CD14-positive monocyte (primary cell): ENCODE measurements around the gene ANO7. TPM values are rescaled to one million over a fixed set of nuclear protein-coding genes. Genes with fewer than 3 reads are reported as not detected.

Experiments used
- DNase-seq, 3 donors: peaks; one replicate each; pipeline ENCODE4 v3.0.0-alpha.2; 2011 to 2022
- H2AFZ ChIP-seq: 2 replicates; pipeline ENCODE4 v1.6.0; 2012; ENCODE audit warnings: mild to moderate bottlenecking, low read depth, low read length, inconsistent platforms; ENCODE audit not compliant: insufficient read depth, poor library complexity, severe bottlenecking
- H3K27ac ChIP-seq, 2 donors: 1 replicate in 1 of 2; 2 replicates in 1 of 2; pipeline ENCODE4 v1.5.1; 2012 to 2013; ENCODE audit warnings: low read length in 2 of 2, control low read depth in 1 of 2, inconsistent platforms in 1 of 2, low read depth in 1 of 2, mild to moderate bottlenecking in 1 of 2
- H3K27me3 ChIP-seq, 2 donors: one replicate each; pipeline versions ENCODE4 v1.6.0 to v1.6.1; 2011 to 2013; ENCODE audit warnings: low read length in 2 of 2; ENCODE audit not compliant: control insufficient read depth in 2 of 2, insufficient read depth in 2 of 2
- H3K36me3 ChIP-seq, 2 donors: replicated peaks in 1 of 2; 1 replicate in 1 of 2; 2 replicates in 1 of 2; pipeline versions ENCODE4 v1.5.1 to v1.6.1; 2012 to 2013; ENCODE audit warnings: low read length in 2 of 2, control low read depth in 1 of 2, inconsistent platforms in 1 of 2, mild to moderate bottlenecking in 1 of 2; ENCODE audit not compliant: insufficient read depth in 2 of 2, control insufficient read depth in 1 of 2
- H3K4me1 ChIP-seq, 2 donors: 1 replicate in 1 of 2; 2 replicates in 1 of 2; pipeline versions ENCODE4 v1.5.1 to v1.6.1; 2012 to 2013; ENCODE audit warnings: low read length in 2 of 2, control low read depth in 1 of 2, inconsistent platforms in 1 of 2, mild to moderate bottlenecking in 1 of 2, moderate library complexity in 1 of 2; ENCODE audit not compliant: insufficient read depth in 2 of 2, control insufficient read depth in 1 of 2
- H3K4me2 ChIP-seq: replicated peaks from 2 replicates; pipeline ENCODE3; 2012; ENCODE audit warnings: low read length, moderate library complexity, mild to moderate bottlenecking; ENCODE audit not compliant: poor library complexity, severe bottlenecking; ENCODE audit errors: extremely low read depth
- H3K4me3 ChIP-seq, 3 experiments: fragments of 200-600 bp in 1 of 3; sonication (generic) in 1 of 3; replicated peaks in 1 of 3; 1 replicate in 2 of 3; 2 replicates in 1 of 3; pipeline ENCODE4 v1.5.1; 2011 to 2013; ENCODE audit warnings: low read length in 3 of 3, mild to moderate bottlenecking in 3 of 3, control low read depth in 2 of 3, low read depth in 2 of 3, inconsistent platforms in 1 of 3, moderate library complexity in 1 of 3
- H3K79me2 ChIP-seq: 2 replicates; pipeline ENCODE4 v1.6.0; 2012; ENCODE audit warnings: mild to moderate bottlenecking, control low read depth, inconsistent platforms, low read length, moderate library complexity; ENCODE audit not compliant: insufficient read depth
- H3K9ac ChIP-seq: 2 replicates; pipeline ENCODE4 v1.6.0; 2017; ENCODE audit warnings: low read length, mild to moderate bottlenecking; ENCODE audit not compliant: insufficient read depth, poor library complexity, severe bottlenecking
- H3K9me3 ChIP-seq, 2 donors: replicated peaks in 1 of 2; 1 replicate in 1 of 2; 2 replicates in 1 of 2; pipeline versions ENCODE4 v1.5.1 to v1.6.1; 2012 to 2013; ENCODE audit warnings: low read length in 2 of 2, control low read depth in 1 of 2; ENCODE audit not compliant: control insufficient read depth in 1 of 2, insufficient read depth in 1 of 2
- H4K20me1 ChIP-seq: 2 replicates; pipeline ENCODE4 v1.6.0; 2012; ENCODE audit warnings: mild to moderate bottlenecking, low read length, control low read depth, moderate library complexity; ENCODE audit not compliant: insufficient read depth
- H3K27ac Mint-ChIP-seq, 7 donors: one replicate each; pipeline ENCODE4 v1.8.0; 2020; ENCODE audit warnings: mild to moderate bottlenecking in 7 of 7, mixed read lengths in 7 of 7, moderate library complexity in 6 of 7, inconsistent platforms in 2 of 7
- H3K27me3 Mint-ChIP-seq, 3 donors: one replicate each; pipeline ENCODE4 v1.8.0; 2021 to 2022; ENCODE audit warnings: low read depth in 3 of 3, mild to moderate bottlenecking in 3 of 3, mixed read lengths in 3 of 3, moderate library complexity in 3 of 3, inconsistent platforms in 1 of 3
- H3K36me3 Mint-ChIP-seq, 2 donors: one replicate each; pipeline ENCODE4 v1.8.0; 2020; ENCODE audit warnings: mixed read lengths in 2 of 2, inconsistent platforms in 1 of 2, mild to moderate bottlenecking in 1 of 2
- H3K4me1 Mint-ChIP-seq: one replicate; pipeline ENCODE4 v1.8.0; 2020; ENCODE audit warnings: mild to moderate bottlenecking, mixed read lengths
- H3K4me3 Mint-ChIP-seq, 2 donors: one replicate each; pipeline ENCODE4 v1.8.0; 2020; ENCODE audit warnings: mild to moderate bottlenecking in 2 of 2, mixed read lengths in 2 of 2, moderate library complexity in 1 of 2
- H3K9me3 Mint-ChIP-seq, 7 donors: one replicate each; pipeline ENCODE4 v1.8.0; 2020 to 2022; ENCODE audit warnings: mixed read lengths in 7 of 7, mild to moderate bottlenecking in 6 of 7, moderate library complexity in 6 of 7, inconsistent platforms in 2 of 7
- CTCF ChIP-seq: fragments of 200-600 bp; IDR thresholded peaks from one replicate; pipeline ENCODE4 v1.8.0; 2022; ENCODE audit warnings: antibody characterized with exemption, mild to moderate bottlenecking
- WGBS: methylation state at CpG from one replicate; pipeline ENCODE4 v1.1.5; 2013; ENCODE audit warnings: missing lambda C conversion rate; ENCODE audit not compliant: insufficient coverage; 5-methylcytosine and 5-hydroxymethylcytosine counted together
- intact Hi-C, 2 donors: fragments of 100-400 bp; cut with micrococcal nuclease; formaldehyde crosslinking; loops; one replicate each; pipeline versions ENCODE4 v1.15.0 to v1.15.1; 2023
- polyA plus RNA-seq, 3 donors: library from polyadenylated mRNA; depleted of rRNA in 1 of 3; unstranded in 2 of 3; stranded (reverse) in 1 of 3; fragments of 300-500 nt in 2 of 3; fragments of >200 nt in 1 of 3; fragmentation: Illumina TruSeq in 2 of 3; gene quantifications; 1 replicate in 2 of 3; 2 replicates in 1 of 3; pipeline ENCODE4 v1.2.3, GENCODE V29; 2012 to 2021

The ANO7 gene
- polyA plus RNA-seq, 3 donors, result 0.03 TPM; not detected in 2

- intact Hi-C loops, result no loop called here
- Histone ChIP-seq H2AFZ (no peak overlapping the region), H3K36me3 (no peaks in the 10 kb centered on the region), H3K79me2 (no peaks in the 10 kb centered on the region), H3K4me1 (peaks cover 3 to 8% of the 10 kb centered on the region in 2 donors), H3K4me3 (no peak overlapping the region), H3K9ac (no peak overlapping the region), H4K20me1 (no peaks in the 10 kb centered on the region), H3K27me3 (no peaks in the 10 kb centered on the region), H3K9me3 (no peaks in the 10 kb centered on the region), H3K27ac (no peak overlapping the region), H3K4me2 (no peak overlapping the region)
- WGBS, result 21% methylated on average over 13 of the region's 21 CpGs
- H3K9me3 Mint-ChIP-seq, result no peaks in the 10 kb centered on the region
- no peak overlapping the region for H3K4me3 Mint-ChIP-seq
- peaks cover 0 to 1% (median 0%) of the 10 kb centered on the region in 3 donors for H3K27me3 Mint-ChIP-seq
- peaks cover 9% of the 10 kb centered on the region for H3K4me1 Mint-ChIP-seq
- H3K27ac Mint-ChIP-seq, result peak overlapping the region in 1 of 7 donors; percentile 41
- no peak for DNase-seq
- TF ChIP-seq CTCF, result no peak
- no peaks in the 10 kb centered on the region for H3K36me3 Mint-ChIP-seq
Observed at GRCh38 chr2:241200822-241201395, 12.4 kb downstream of the ANO7 start.

- no peaks in the 10 kb centered on the region for H3K36me3 Mint-ChIP-seq
- H3K79me2 ChIP-seq, result no peaks in the 10 kb centered on the region
- H3K4me1 ChIP-seq, result peaks cover 3 to 8% of the 10 kb centered on the region in 2 donors
- peak overlapping the region in 1 of 2 donors; percentile 16 for H3K4me3 Mint-ChIP-seq
- 81% methylated on average over 21 of the region's 24 CpGs for WGBS
- no peak overlapping the region for H3K4me3 ChIP-seq
- H3K9me3 Mint-ChIP-seq, result no peaks in the 10 kb centered on the region
- no peak overlapping the region for H2AFZ ChIP-seq
- H3K9ac ChIP-seq, result no peak overlapping the region
- no peak for TF ChIP-seq CTCF
- H3K27me3 Mint-ChIP-seq, result peaks cover 0 to 1% (median 0%) of the 10 kb centered on the region in 3 donors
- no peaks in the 10 kb centered on the region for H3K9me3 ChIP-seq
- H3K27me3 ChIP-seq, result no peaks in the 10 kb centered on the region
- H3K27ac ChIP-seq, result no peak overlapping the region
- no peak overlapping the region for H3K27ac Mint-ChIP-seq
- H3K4me1 Mint-ChIP-seq, result peaks cover 9% of the 10 kb centered on the region
- H3K4me2 ChIP-seq, result no peak overlapping the region
- intact Hi-C loops, result no loop called here
- DNase-seq, result no peak
- no peaks in the 10 kb centered on the region for H4K20me1 ChIP-seq
- no peaks in the 10 kb centered on the region for H3K36me3 ChIP-seq
Observed at GRCh38 chr2:241201445-241202267, 13.2 kb downstream of the ANO7 start.
